ENCODE data around the gene GALNT9.
"Not testable (repeated sequence)": the region's sequence is repeated elsewhere in the genome, so short reads cannot be mapped to it uniquely, and the experiment has no call there.

The GALNT9 gene

DNA sequence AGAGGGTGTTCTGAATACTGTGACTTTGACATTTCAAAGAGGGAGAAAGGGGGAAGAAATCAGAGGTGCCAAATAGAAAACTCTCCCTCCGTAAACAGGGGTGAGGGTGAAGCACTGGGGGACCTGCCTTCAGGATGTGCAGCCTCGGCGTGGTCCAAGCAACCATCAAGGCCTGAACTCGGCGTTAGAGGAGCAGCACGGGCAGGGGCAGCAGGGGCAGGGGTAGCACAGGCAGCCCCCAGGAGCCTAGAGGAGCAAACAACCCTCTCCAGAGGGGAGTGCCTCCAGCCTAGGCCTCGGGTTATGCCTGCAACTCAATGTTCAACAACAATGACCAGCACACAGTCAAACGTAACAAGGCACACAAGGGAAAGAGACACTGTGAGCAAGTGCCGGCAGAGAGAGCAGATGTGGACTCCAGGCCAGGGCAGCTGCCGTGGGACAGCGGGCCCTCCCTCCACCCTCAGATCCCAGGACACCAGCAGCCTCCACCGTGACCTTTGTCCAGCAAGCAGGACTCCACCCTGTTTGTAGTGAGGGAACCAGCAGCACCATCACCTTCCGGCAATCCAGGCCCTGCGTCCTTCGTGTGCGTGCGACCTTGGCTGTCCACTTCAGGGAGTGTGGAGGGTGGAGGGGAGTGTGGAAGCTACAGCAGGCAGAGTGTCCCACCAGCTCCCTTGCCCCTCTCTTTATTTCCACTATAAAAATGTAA lies 18.0 kb downstream of the GALNT9 start:
- DNase-seq: no peak

DNA sequence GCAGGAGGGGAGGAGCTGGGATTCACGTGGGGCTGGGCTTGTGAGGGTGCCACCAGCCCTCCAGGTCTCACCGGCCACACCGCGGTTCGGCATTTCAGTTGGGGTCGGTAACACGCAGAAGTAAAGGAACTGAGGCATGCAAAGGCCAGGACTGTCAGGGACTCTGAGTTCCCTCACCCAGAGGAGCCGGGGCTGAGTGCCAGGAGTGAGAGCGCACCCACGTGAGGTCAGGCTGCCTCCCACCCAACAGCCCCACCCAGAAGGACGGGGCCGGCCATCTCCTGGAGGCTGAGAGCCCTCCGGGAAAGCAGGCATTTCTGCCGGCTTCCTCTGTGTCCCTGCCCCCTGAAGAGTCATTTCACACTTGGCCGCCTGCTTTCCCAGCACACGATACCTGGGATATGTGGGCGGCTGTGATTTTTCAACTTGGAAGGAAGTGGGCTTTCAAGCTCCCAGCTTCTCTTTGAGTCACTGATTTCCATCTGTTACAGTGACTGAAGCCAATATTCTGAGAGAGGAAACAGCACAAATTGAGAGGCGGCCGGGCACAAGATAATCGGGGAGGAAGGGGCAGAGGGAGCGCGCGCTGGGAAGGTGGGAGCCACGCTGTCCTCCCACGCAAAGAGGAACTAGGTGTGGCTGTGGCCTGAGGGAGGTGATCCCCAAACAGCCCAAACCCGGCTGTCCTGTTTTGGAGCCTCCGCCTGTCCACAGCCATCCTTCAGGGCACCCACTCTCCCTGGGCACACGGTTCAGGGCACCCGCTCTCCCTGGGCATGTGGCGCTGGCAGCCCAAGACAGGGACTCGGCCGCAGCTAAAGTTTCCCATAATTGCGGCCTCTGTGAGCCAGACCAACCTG lies 19.0 kb downstream of the GALNT9 start:
- no peak for DNase-seq

DNA sequence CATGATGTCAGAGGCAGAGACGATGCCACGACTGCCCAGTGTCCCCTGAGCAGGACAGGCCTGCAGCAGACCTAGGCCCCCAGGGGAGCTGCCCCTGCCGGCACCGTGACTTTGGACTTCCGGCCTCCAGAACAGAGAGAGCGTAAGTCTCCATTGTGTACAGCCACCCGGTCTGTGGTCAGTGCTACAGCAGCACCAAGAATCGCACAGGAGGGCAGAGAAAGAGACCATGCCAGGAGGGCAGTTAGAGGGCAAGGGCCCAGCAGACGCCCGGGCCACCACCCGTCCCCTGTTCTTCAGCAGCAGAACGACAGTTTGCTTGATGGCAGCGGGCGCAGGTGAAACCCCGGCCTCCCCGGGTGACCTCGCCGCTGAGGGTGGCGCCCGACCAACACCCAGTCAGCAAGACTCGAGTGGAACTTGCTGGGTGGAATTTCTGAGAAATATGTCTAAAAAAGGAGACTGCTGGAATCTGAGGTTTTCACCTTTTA lies 19.7 kb downstream of the GALNT9 start:
- DNase-seq: no peak

DNA sequence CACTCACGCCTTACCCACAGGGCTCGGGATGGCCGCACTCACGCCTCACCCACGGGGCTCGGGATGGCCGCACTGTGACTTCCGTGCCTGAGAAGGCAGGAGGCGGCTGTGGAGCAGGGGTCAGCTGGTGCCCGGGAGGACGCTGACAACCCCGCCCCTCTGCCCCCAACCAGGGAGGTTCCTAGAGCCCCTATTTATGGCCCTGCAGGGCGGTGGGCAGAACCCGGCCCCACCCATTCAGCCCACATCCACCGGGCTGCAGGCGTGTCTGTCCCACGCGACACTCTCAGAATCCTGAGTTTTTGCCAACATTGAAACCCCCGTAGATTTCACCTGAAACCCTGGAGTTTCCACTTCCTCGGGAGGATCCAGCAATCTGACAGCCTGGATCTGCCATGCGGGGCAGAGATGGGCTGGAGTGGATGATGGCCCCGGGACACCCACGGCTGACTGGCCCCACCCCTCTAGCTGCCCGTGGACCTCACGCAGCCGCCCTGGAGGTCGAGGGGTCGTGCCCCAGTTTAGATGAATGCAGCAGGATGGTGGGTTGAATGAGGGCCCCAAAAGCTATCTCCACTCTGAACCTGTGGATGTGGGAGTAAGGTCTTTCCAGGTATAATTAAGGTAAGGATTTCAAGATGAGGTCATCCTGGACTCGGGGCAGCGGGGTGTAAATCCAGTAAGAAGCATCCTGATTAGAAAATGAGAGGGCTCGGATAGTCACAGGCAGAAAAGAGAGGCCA lies 20.4 kb downstream of the GALNT9 start:
- DNase-seq: no peak

DNA sequence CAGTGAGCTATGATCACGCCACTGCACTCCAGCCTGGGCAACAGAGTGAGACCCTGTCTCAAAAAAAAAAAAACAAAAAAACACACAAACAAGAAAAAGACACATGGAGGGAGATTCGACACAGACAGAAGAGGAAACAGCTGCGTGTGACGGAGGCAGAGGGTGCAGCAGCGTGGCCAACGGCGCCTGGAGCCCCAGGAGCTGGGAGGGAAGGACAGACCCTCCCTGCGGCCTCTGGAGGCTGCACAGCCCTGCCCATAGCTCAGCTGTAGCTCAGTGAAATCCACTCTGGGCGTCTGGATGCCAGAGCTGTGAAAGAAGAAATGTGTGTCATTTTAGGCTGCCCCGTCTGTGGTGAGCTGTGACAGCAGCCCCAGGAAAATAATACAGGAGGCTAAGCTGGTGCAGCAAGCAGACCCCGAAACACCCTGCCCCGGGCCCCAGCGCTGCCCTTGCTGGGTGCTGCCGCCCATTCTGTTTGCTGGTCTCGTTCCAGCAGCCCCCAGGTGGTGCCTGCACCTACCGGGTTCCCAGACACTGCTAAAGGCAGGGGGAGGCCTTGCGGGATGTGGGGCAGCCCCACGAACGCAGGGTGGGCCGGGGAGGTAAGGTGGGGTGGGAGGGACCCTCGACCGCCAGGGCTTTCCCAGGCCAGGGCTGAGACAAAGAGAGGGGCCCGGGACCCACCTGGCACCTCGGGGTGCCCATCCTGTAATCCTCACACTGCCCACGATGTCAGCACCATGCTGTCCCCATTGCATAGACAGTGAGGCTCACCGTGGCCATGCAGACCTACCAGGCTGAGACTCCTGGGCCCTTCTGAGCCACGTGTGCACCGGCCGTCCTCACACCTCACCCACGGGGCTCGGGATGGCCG lies 21.2 kb downstream of the GALNT9 start:
- DNase-seq: no peak

DNA sequence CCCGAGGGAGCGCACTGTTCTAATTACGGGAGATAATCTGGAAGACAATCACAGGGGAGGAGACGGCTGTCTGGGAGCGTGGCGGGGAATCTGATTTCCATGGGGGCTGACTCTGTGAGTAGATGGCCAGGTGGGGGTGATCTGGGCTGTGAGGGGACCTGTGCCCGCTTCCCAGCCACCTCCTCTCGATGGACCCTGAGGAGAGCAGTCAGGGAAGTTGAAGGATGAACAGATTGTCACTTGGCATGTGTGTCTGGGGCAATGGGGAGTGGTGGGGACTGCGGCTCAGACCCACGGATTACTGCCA lies 22.6 kb downstream of the GALNT9 start:
- DNase-seq: no peak

DNA sequence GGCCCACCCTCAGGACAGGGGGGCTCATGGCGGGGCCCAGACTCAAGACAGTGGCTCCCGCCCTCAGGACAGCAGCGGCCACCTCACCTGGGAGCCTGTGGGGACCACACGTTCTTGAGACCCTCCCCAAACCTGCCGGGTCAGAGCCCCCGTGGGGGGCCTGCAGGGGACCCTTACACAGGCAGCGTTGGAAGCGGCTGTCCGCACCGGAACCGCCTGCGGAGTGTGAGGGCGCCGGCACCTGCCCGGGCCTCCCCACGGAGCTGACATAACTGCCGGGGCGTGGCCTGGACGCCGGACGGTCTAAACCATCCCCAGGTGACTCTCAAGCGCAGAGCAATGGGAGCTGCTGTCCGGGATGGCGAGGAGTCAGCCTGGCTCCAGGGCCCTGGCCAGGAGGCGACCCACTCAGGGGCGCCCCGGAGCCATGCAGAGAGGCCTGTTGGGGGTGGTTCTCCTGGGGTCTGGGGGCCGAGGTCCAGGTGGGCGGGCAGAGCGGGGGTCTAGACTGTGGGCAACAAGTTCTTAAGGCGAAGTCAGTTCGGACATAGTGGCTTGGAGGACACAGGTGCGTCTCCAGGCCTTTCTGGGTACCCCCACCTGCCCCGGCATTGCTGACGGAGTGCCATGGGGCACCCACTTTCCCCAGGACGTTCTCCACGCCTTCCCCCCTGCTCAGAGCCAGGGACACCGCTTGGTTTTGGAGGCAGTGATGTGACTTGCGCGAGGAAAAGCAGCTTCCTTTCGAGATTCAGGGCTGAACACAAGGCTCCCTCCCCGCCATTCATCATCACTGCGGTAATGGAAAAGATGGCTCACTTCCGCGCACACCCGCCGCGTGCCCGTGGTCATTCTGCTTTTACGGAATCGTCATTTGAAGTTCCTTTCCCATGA lies 23.2 kb downstream of the GALNT9 start:
- no peak for DNase-seq

DNA sequence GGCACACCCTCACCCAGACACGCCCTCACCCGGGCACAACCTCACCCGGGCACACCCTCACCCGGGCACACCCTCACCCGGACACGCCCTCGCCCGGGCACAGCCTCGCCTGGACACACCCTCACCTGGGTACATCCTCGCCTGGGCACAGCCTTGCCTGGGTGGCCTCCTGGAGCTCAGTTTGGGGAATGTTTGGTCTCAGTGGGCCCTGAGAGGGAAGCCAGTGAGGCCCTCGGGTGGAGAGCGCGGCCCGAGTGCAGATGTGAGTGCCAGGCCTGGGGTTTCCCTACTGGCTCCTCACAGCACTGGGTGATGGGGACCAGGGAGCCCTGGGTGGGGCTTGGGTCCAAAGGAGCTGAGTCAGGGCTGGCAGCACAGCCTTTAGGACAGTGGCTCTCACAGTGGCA lies 23.8 kb downstream of the GALNT9 start:
- no peak for DNase-seq

DNA sequence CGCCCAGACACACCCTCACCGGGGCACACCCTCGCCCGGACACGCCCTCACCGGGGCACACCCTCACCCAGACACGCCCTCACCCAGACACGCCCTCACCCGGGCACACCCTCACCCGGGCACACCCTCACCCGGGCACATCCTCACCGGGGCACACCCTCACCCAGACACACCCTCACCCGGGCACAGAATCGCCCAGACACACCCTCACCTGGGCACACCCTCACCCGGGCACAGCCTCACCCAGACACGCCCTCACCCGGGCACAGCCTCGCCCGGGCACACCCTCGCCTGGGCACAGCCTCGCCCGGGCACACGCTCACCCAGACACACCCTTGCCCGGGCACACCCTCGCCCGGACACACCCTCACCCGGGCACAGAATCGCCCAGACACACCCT lies 24.5 kb downstream of the GALNT9 start:
- not testable (repeated sequence) for DNase-seq

DNA sequence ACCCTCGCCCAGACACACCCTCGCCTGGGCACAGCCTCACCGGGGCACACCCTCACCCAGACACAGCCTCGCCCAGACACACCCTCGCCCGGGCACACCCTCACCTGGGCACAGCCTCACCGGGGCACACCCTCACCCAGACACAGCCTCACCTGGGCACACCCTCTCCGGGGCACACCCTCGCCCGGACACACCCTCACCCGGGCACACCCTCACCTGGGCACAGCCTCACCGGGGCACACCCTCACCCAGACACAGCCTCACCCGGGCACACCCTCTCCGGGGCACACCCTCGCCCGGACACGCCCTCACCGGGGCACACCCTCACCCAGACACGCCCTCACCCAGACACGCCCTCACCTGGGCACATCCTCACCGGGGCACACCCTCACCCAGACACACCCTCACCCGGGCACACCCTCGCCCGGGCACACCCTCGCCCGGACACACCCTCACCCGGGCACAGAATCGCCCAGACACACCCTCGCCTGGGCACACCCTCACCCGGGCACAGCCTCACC lies 25.5 kb downstream of the GALNT9 start:
- DNase-seq: not testable (repeated sequence)

DNA sequence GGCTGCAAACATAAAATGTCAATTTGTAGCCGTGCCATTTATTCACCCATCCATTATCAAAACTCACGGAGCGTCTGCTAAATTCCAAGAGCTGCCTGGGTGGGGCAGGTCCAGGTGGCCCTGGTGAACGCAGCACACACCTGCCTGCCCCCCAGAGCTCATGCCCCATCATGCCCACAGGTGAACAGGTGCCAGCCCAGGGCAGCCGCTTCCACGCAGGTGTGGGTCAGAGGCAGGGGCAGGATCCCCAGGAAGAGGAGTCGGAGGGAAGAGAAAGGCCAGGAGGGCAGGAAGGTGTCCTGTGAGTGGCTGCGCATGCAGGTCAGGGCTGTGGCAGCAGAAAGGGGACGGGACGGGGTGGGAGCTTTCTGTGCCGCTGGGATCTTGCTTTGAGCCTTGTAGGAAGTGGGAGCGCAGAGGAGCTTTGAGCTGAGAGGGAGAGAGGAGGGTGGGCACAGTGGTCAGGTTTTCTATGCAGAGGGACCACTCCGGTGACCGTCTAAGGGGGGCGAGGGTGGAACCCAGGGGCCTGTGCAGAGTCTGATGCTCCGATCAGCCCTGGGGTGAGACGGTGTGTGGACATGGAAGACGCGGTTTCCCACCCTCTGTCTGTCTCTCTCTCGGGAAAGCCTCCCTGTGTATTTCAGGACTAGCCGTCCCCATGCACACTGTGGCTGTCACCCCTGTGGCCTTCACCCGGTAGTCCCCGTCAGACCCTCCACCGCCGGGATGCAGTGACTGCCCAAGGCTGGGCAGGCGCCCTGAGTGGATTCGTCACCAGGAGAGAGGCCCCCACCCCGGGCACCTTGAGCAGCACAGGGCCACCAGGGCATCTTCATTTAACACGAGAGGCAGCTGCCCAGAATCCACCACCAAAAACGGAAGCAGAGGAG lies 26.7 kb downstream of the GALNT9 start:
- no peak for DNase-seq

DNA sequence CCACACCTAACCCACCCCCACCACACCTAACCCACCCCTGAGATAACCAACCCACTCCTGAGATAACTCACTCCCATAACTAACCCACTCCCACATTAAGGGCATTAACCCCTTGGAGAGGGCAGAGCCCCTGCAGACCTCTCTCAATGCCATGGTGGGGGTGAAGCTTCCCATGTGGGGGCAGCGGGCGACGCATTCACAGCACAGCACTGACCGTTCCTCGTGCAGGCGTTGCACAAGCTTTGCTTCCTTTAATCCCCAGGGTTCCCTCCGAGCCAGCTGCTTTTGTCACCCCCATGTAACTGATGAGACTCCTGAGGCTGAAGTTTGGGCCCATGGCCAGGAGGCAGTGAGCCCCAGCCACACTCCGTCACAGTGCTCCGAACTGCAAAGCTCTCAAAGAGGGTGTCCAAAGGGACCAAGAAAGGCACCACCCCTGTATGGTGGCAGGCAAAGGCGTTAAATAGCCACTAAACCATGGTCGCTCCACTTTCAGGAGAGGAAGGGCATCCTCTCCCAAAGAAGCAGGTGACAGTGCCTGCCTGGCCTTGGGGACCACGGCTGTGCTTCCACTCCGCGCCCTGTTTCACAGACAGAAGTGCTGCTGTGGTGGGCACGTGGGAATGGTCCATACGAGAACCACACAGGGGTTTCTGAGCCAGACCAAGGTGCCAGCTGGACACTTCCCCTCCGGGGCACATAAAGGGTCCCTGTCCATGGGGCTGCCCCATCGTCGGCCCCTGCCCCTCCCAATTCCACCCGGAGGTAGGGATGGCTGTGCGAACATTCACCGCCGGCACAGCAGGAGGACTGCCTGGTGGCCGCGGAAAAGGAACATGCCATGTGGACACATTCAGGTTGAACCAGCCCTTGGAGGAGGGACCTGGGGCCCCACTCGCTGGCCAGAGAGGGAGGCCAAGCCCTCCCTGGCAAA lies 28.3 kb downstream of the GALNT9 start:
- DNase-seq: no peak

DNA sequence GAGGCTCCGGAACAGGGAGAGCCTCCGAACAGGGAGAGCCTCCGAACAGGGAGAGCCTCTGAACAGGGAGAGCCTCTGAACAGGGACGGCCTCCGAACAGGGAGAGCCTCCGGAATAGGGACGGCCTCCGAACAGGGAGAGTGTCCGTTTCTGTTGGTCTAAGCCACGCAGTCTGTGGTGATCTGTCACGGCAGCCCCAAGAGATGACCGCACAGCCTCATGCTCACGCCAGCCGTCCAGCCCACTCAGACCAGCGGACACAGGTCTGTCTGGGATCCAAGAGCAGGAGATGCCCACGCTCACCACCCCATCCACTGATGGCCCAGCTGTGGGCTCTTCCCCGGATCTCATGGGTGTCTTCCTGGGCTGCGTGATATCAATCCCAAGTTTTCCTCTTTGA lies 33.3 kb downstream of the GALNT9 start:
- no peak for DNase-seq

DNA sequence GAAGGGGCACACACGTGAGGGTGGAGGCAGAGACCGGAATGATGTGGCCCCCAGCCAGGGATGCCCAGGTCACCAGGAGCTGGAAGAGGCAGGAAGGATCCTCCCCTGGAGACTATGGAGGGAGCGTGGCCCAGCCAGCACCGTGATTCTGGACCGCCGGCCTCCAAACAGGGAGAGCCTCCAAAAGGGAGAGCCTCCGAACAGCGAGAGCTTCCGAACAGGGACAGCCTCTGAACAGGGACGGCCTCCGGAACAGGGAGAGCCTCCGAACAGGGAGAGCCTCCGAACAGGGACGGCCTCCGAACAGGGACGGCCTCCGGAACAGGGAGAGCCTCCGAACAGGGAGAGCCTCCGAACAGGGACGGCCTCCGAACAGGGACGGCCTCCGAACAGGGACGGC lies 33.8 kb downstream of the GALNT9 start:
- not testable (repeated sequence) for DNase-seq

DNA sequence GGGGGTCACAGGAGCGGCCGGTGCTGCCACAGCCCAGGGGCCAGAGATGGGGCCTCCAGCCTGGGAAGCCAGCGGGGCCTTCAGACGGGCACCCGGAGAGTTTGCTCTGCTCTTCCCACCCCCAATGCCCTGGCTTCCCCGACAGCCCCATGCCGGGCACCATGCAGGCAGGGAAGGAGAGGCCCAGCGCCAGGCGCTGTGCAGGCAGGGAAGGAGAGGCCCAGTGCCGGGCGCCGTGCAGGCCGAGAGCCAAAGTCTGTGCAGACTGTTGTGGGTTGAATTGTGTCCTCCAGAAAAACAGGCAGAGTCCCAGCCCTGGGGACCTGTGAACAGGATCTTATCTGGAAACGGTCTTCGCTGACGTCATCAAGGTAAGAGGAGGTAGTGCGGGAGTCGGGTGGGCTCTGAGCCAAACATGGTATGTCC lies 34.3 kb downstream of the GALNT9 start:
- no peak for DNase-seq

DNA sequence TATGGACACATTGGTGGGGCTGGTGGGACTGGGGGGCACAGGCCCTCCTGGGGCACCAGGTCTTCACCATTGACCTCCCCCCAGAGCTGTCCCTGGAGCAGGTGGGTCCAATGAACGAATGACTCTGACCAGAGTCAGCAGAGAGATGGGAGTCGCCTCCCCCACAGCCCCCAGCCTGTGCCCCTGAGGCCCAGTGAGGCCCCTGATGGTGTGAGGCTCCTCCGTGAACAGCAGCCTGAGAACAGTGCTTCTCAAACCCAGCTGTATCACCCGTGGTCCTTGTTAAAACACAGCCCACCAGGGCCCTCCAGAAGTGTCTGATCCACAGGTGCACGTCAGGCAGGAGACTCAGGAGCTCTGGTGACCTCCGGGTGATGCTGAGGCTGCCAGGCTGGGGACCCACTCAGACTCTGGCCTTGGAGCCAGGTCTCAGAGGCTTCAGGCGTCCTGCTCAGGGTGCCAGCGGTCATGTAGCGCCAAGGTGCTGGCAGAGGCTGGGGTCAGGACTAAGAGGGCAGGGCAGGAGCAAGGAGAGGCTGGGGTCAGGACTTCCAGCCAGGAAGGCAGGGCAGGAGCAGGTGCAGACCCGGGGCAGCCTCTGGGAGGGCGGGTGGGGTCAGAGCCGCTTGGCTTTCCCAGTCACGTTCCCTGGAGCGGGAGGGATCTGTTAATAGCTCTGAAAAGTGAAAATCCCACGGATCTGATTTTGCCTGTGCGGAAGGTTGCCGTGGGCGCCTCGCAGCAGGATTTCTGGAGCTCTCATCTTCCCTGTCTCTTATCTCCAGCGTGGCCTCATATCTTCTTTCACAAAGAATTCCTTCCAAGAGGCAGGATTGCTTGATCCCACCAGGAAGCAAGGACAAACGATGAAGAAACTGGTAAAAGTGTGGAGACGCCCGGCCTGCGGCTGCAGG lies 35.0 kb downstream of the GALNT9 start:
- DNase-seq: no peak
